Measurements from ENCODE around the gene BIRC6.
"Not testable (repeated sequence)": the region's sequence is repeated elsewhere in the genome, so short reads cannot be mapped to it uniquely, and the experiment has no call there.

Gene BIRC6

DNA sequence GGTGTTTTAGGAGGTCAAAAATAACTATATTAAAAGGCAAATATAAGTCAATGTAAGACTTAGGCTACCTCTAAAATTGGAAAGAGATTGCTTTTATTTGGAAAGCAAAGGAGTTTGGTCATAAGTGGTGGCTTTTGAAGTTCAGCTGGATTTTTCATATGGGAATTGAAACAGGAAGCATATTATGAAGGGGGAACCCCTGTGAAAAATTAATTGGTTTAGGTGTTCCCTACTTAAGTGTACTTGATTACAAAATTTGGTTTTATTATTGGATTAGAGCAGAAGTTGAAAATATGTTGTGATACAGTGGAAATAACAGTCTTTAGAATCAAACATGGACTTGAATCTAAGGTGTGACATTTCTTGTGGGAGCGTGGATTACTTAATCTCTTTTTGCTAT is 149.6 kb downstream of the BIRC6 start:
- DNase-seq (ENCODE audit: low read depth, low spot score): no peak

DNA sequence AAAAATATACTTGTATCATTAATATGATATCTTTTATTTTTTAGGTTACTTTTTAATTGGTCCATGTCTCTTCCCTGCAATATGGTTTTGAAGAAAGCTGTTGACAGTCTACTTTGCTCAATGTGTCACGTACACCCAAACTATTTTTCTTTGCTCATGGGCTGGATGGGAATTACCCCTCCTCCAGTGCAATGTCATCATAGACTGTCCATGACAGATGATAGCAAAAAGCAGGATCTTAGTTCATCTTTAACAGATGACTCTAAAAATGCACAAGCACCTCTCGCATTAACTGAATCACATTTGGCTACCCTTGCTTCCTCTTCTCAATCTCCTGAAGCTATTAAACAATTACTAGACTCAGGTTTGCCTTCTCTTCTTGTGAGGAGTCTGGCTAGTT is 158.1 kb downstream of the BIRC6 start:
- DNase-seq (ENCODE audit: low read depth, low spot score): no peak

DNA sequence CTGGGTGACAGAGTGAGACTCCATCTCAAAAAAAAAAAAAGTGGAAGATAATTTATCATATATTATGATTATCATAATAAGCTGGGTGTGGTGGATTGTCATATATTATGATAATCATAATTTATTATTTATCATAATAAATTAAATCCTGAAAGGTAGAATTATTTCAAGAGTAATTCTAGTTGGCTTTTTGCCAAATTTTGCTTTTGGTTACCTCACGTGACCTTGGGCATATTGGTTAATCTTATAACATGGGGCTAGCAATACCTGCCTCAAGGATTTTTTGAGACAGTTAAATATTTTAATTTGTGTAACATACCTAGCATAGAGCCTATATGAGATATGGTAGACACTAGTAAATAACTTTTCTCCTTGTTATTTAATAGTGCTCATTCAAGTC is 159.7 kb downstream of the BIRC6 start:
- DNase-seq (ENCODE audit: low read depth, low spot score): no peak

DNA sequence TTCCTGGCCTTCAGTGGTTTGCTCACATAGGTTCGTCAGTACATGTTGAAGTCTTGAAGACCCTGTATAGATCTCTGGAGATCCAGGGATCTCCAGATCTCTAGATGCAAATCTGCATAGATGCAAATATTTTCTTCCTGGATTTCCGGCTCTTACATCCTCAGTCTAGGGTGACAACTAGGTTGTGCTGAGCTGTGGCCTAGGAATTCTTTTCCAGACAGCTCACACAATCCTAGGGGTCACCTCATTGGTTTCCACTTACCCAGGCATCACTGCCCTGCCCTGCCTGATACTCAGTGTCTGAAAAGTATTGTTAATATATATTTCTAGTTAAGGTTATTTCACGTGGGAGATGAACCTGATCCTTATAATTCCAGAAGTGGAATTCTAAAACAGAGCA is 165.9 kb downstream of the BIRC6 start:
- DNase-seq (ENCODE audit: low read depth, low spot score): no peak

DNA sequence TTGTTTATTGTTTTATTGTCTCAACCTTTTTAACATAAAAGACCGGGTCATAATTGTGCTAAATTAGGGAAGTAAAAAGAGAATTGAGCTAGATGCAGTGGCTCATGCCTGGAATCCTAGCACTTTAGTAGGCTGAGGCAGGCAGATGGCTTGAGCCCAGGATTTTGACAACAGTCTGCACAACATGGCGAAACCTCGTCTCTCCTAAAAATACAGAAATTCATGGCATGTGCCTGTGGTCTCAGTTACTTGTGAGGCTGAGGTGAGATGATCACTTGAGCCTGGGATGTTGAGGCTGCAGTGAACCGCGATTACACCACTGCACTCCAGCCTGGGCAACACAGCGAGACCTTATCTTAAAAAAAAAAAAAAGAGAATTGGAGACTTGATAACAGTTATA is 166.9 kb downstream of the BIRC6 start:
- DNase-seq (ENCODE audit: low read depth, low spot score): no peak

DNA sequence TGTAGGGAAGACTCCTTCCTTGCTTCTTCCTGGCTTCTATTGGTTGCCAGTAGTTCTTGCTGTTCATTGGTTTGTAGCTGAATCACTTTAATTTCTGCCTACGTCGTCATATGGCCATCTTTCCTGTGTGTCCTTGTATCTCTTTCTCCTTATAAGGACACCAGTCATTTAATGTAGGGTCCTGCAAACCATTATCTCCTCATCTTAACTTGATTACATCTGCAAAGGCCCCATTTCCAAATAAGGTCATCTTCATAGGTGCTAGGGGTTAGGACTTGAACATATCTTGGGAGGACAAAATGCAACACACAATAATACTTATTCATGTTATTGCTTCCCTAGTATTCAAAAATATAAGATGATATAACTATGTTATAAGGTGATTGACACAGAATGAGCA is 175.5 kb downstream of the BIRC6 start:
- no peak for DNase-seq (ENCODE audit: low read depth, low spot score)

DNA sequence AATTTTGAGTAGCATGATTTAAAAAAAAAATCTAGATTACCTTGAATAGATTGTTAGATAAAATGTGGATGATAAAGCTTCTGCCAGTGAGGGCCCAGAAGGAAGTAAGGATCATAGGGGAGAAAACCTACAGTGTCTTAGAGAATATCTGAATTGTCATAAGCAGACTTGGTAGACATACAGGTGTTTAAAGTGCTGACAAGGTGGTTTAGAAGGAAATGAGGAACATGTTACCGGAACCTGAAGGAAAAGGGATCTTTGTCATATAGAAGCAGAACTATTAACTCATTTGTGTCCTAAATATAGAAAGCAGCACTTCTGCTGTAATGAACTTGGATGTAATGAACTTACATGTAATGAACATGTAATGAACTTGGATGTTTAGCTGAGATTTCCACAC is 176.1 kb downstream of the BIRC6 start:
- no peak for DNase-seq (ENCODE audit: low read depth, low spot score)

DNA sequence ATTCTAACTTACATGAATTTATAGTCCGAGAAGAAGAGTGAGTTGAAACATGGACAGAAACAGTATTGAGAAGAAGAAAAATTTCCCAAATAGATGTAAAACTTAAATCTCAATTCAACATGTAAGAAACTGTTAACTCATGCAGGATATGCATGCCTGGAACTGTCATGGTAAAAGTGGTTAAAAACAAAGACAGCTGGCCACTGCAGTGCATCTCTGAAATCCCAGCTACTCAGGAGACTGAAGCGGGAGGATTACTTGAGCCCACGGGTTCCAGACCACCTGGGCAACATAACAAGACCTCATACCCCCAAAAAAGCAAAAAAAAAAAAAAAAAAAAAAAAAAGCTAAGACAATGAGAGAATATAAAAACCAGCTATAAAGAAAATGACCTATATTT is 178.0 kb downstream of the BIRC6 start:
- no peak for DNase-seq (ENCODE audit: low read depth, low spot score)

DNA sequence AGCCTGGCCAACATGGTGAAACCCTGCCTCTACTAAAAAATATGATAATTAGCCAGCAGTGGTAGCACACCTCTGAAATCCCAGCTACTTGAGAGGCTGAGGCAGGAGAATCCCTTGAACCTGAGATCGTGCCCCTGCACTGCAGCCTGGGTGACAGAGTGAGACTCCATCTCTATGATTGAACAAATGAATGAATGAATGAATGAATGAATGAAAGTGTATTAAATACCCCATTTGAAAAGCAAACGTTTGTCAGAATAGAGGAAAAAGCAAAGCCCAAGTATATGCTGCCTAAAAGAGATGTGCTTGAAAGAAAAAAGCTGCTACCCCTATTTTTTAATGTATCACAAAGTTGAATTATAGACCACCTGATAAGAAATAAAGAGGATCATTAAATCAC is 181.9 kb downstream of the BIRC6 start:
- DNase-seq (ENCODE audit: low read depth, low spot score): no peak

DNA sequence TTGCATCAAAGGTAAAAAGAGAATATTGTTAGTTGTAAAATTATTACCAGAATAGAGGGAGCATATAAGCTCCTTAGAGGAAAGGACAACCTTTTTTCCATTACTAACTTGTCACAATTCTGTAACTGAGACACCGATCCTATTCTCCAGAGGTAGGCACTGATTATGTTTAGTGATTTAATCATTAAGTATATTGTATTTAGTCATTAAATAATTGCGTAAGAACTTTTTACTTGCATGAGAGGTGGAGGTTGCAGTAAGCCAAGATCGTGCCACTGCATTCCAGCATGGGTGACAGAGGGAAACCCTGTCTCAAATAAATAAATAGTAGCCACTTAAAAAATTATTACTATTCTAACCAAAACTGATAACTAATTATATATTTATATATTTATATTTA is 195.7 kb downstream of the BIRC6 start:
- not testable (repeated sequence) for DNase-seq (ENCODE audit: low read depth, low spot score)

DNA sequence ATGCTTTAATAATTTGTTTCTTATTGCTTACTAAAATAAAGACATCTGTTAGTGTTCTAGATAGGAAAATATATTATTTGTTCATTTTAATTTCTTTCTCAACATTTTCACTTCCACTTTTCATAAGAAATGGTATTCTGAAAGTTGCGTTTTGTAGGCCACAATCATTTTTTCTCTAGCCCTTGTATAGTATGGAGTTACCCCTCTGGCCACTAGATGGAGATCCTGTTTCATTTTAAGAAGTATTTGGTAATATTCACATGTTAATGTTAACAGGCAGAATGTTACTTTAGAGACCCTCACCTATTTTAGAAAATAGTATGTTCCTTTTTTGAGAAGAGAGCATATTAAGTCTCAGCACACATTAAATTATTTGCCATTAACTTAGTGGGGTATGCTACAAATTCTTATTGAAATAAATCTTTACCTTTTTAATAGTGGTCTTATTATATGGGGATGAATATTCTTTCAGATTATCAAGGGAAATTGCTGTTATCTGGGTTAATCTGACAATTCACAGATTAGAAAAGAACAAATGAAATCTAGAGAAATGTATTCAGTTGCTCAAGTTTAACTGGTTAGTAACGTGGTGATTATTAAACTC is 197.1 kb downstream of the BIRC6 start:
- peak; percentile 31 for DNase-seq (ENCODE audit: low read depth, low spot score)

DNA sequence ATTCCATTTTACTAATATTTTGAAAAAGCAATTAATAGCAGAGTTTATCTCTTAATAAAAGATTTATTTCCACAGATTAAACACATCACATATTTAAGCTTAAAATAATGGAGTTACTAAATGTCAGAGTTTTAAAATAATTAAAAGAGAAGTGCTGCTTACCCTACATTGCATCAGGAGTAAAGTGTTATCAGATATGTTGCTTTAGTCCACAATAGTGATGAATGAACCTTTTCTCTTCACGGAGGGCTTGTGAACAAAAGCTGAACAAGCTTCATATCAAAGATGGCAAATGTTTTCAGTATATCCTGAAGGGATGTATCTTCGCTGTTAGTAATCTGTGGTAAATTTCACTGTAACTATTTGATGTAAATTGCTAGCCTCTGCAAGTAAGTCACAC is 201.7 kb downstream of the BIRC6 start:
- DNase-seq (ENCODE audit: low read depth, low spot score): no peak

DNA sequence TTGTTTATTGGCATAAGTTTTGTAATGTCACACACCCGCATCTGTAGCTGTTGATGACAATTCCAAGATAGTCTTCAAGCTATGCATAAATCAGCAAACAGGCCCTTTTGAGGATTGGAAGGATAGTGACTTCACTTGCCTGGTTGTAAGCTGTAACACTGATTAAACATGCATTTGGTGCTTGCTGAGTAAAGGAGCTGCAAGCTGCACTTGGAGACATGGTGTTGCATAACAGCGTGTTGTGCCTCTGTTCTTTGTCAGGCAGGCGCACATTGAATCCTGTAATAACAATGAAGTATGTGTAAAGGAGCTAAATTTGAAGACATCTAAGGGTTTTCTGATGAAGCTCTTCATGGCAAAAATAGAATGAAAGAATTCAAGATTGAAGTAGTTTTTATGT is 202.3 kb downstream of the BIRC6 start:
- DNase-seq (ENCODE audit: low read depth, low spot score): no peak

DNA sequence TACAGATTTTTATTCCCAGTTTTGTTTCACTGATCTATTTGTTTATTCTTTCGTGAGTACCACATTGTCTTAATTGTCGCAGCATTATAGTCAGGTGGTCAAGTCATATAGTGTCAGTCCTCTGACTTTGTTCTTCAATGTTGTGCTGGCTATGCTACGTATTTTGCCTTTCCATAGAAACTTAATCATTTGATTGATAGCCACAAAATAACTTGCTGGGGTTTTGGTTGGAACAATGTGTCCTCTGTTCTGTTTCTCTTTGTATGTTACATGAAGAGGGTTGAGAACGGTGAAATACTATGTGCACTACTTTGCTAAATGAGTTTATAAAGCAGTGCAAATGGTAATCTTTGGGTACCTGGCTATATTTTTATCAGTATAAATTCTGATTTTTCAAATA is 206.1 kb downstream of the BIRC6 start:
- DNase-seq (ENCODE audit: low read depth, low spot score): no peak

DNA sequence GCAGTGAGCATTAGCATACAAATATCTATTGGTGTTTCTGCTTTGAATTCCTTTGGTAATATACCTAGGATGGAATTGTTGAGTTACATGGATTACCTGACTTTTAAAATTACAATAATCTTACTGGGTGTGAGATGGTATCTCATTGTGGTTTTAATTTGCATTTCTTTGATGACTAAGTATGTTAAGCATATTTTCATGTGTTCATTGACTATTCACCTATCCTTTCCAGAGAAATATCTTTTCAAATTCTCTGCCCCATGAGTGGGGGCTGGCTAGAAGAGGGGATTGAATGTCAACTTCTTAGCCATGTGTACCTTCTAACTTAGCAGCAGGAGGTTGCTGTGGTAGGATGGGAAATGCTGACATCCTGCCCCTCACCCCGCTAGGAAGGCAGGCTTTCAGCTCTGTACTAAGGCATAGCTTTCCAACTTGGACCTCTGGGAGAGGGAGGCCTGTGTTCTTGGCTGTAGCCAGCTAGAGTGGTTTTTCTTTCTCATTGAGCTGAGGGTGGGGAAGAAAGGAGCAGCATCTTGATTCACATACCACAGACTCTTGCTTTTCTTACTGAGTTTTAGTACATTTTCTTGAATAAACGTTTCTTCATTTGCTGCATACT is 207.7 kb downstream of the BIRC6 start:
- no peak for DNase-seq (ENCODE audit: low read depth, low spot score)

DNA sequence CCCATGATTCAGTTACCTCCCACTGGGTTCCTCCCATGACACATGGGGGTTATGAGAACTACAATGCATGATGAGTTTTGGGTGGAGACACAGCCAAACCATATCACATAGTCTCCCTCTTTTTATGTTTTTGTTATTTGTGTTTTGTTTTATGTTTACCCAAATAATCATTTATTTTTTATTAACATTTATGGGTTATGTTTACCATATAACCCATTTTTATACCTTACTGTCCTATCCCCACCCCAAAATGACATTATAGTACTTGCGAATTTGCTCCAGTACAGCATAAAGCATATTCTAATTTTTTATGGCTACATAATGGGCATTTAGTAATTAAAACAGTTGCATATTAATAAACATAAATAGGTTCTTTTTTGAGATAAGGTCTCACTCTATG is 209.1 kb downstream of the BIRC6 start:
- no peak for DNase-seq (ENCODE audit: low read depth, low spot score)

DNA sequence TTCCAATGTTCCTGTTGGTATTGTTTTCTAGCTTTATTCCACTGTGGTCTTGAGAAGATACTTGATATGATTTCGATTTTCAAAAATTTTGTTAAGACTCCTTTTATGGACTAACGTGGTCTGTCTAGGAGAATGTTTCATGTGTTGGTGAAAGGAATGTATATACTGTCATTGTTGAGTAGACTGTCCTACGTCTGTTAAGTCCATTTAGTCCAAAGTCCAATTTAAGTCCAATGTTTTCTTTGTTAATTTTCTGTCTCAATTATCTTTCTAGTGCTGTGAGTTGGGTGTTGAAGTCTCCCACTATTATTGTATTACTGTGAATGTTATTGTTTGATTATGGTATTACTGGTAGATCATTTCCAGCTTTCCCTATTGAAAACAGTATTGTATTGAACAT is 215.2 kb downstream of the BIRC6 start:
- DNase-seq (ENCODE audit: low read depth, low spot score): no peak

DNA sequence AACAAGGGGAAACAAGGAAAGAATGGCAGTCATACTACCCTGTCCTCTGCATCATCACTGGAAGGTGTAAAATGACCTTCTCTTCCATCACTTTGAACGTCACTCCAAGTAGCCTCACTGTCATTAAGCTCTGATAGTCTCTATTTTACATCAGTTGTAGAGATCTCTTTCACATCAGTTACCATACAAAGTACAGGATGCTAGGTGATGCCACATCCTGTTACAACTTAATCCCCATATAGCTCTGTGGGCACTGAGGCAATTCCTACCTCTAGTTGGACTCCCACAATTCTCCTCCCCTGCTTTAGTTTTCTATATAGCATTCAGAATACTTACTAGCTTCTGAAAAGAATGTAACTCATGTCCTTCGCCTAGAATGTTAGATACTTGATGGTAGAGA is 215.9 kb downstream of the BIRC6 start:
- no peak for DNase-seq (ENCODE audit: low read depth, low spot score)

DNA sequence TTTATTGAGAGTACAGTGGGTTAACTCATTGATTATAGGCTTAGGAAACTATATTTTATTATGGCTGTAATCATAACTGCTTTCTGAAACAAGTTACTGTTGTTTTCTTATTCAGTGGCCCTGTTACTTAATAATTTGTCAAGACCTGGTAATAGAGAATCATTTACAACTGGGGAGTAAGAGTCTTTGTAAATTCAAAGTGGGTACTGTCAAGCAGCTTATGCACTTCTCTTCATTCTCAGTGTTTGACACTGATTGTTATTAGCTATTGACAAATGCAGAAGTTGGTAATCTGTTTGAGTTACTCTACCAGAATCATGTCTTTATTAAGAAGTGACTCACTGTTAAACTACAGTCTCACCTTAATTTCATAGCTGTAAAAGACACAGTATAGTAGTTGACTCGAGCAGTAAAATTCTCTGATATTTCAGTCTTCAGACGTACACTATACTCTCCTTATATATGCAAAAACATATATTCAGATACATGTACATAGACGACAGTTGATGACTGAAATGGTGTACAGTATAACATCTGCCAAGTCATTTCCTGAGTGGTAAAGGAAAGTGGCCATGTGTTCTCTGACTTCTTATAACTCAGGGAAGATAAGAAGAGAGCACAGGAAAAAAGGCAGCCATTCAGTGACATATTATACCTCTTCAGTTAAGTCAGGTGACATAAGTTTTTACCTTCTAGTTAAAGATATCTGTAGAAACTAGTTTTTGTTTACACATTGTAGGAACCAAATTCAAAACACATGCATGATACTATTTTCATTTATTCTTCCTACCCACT is 235.0 kb downstream of the BIRC6 start:
- DNase-seq (ENCODE audit: low read depth, low spot score): no peak

DNA sequence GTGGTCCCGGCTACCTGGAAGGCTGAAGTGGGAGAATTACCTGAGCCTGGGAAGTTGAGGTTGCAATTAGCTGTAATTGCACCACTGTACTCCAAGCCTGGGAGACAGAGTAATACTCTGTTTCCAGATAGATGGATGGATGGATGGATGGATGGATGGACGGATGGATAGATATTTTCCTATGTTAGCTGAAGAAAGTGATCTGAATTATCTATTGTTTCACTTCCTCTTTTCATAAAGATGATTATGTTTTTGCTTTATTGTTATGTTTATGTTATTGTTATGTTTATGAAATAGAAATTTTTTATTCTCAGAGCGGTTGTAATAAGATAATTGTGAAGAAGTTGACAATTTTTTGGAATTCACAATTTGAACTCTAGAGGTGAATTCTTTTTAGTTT is 237.8 kb downstream of the BIRC6 start:
- no peak for DNase-seq (ENCODE audit: low read depth, low spot score)

DNA sequence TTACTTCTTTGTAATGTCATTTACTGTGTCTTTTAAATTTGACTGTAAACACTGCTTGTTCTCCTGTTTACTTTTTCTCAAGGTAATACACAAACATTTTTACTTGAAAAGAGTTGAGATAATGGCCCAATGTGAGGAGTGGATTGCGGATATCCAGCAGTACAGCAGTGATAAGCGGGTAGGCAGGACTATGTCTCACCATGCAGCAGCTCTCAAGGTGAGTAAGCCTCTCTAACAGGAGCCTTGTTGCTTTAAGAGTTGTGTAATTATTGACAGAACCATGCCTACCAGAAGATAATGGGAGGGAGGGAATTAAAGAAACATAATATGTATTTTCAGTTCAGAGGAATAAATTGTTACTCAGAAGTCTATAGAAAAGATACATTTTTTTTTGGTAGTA is 254.5 kb downstream of the BIRC6 start:
- no peak for DNase-seq (ENCODE audit: low read depth, low spot score)

DNA sequence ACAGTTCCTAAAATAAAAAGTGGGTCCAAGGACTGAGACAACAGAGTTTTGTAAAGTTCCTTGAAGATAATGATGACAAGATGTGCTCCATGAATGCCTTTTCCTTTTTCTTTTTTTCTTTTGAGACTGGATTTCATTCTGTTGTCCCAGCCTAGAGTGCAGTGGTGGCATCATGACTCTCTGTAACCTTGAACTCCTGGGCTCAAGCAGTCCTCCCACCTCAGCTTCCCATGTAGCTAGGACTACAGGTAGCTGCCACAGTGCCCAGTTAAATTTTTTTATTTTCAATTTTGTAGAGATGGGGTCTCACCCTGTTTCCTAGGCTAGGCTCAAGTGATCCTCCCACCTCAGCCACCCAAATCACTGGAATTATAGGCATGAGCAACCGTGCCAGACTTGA is 254.9 kb downstream of the BIRC6 start:
- DNase-seq (ENCODE audit: low read depth, low spot score): no peak

DNA sequence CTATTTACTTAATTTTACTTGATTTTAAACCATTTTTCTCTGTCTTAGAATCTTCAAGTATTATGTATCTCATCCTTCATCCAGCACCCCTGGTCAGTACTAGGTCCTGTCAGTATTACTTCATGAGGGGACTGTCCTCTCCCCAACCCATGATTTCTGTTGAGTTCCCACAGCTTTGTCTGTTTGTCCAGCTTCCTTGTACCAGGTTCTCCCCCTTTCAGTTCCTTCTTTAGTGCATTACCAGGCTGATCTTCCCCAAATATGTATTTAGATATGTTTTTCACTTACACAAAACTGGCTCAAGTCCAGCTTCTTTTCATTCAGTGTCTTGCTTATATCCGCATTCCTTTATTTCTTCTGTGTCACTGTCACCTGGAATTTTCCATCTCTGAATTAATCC is 257.3 kb downstream of the BIRC6 start:
- DNase-seq (ENCODE audit: low read depth, low spot score): no peak
